ENCODE results near the gene MAGI2. TPM values are rescaled to one million over a fixed set of nuclear protein-coding genes. Genes with fewer than 3 reads are reported as not detected.

The MAGI2 gene
- total RNA-seq, 2 experiments from 2014 or later: 0.03 to 0.17 TPM

GRCh38 chr7:78768859-78769258, 684.6 kb downstream of the MAGI2 start:
- Histone ChIP-seq H3K79me2 (ENCODE audit: insufficient read depth, low read depth, low read length) (no peaks in the 10 kb centered on the region), H3K9me2 (ENCODE audit: insufficient read depth, low read length) (no peaks in the 10 kb centered on the region), H3K27ac (ENCODE audit: low read depth, low read length, poor library complexity, severe bottlenecking) (no peak overlapping the region), H2AFZ (ENCODE audit: low read length) (no peak overlapping the region), H3K36me3 (ENCODE audit: insufficient read depth, low read length) (no peaks in the 10 kb centered on the region), H3K9me3 (ENCODE audit: low read length) (no peaks in the 10 kb centered on the region), H3K4me3 (ENCODE audit: low read depth, low read length, poor library complexity, severe bottlenecking) (no peak overlapping the region), H4K20me1 (ENCODE audit: insufficient read depth, low read length) (no peaks in the 10 kb centered on the region), H3K4me2 (ENCODE audit: low read length) (no peak overlapping the region), H3K4me1 (ENCODE audit: insufficient read depth, low read length, poor library complexity, severe bottlenecking) (no peaks in the 10 kb centered on the region)
- ChIA-PET CTCF (ENCODE audit: unreplicated experiment) (no interaction called here), POLR2A (interaction anchor here (0.6 to 1.0 kb wide), 2 partner anchors 20 to 171 kb away, joined by 3 read pairs; no protein-coding TSS in a partner anchor)
- BruUV-seq (replicated peaks): no TSS peak
- TF ChIP-seq CTCF (conservative IDR thresholded peaks at IDR 0.05; ENCODE audit: low read length): no peak
- TF ChIP-seq EZH2phosphoT487 (IDR thresholded peaks at IDR 0.05; ENCODE audit: borderline replicate concordance, low read depth, low read length): no peak
- DNase-seq (ENCODE audit: low spot score): no peak
- intact Hi-C loops (cut with micrococcal nuclease; ENCODE audit: unreplicated experiment): no loop called here

- intact Hi-C loops (cut with micrococcal nuclease; ENCODE audit: unreplicated experiment): no loop called here
- H4K20me1 ChIP-seq (ENCODE audit: insufficient read depth, low read length): no peaks in the 10 kb centered on the region
- no peak overlapping the region for H3K27ac ChIP-seq (ENCODE audit: low read depth, low read length, poor library complexity, severe bottlenecking)
- DNase-seq (ENCODE audit: low spot score): no peak
- no peaks in the 10 kb centered on the region for H3K79me2 ChIP-seq (ENCODE audit: insufficient read depth, low read depth, low read length)
- no peaks in the 10 kb centered on the region for H3K9me2 ChIP-seq (ENCODE audit: insufficient read depth, low read length)
- no peak overlapping the region for H3K4me3 ChIP-seq (ENCODE audit: low read depth, low read length, poor library complexity, severe bottlenecking)
- no TSS peak for BruUV-seq (replicated peaks)
- CTCF ChIA-PET (ENCODE audit: unreplicated experiment): interaction anchor here (0.6 kb wide), 1 partner anchor 1331 kb away, joined by 4 read pairs; no protein-coding TSS in a partner anchor
- no peak for TF ChIP-seq EZH2phosphoT487 (IDR thresholded peaks at IDR 0.05; ENCODE audit: borderline replicate concordance, low read depth, low read length)
- no peak for TF ChIP-seq CTCF (conservative IDR thresholded peaks at IDR 0.05; ENCODE audit: low read length)
- POLR2A ChIA-PET: no interaction called here
- no peaks in the 10 kb centered on the region for H3K36me3 ChIP-seq (ENCODE audit: insufficient read depth, low read length)
- H2AFZ ChIP-seq (ENCODE audit: low read length): no peak overlapping the region
- no peaks in the 10 kb centered on the region for H3K9me3 ChIP-seq (ENCODE audit: low read length)
- H3K4me1 ChIP-seq (ENCODE audit: insufficient read depth, low read length, poor library complexity, severe bottlenecking): no peaks in the 10 kb centered on the region
- no peak overlapping the region for H3K4me2 ChIP-seq (ENCODE audit: low read length)
These were observed 687.3 kb downstream of the MAGI2 start for GRCh38 chr7:78765943-78766729.

- no peak for DNase-seq (ENCODE audit: low spot score)
- Histone ChIP-seq H3K4me3 (ENCODE audit: low read depth, low read length, poor library complexity, severe bottlenecking) (no peak overlapping the region), H3K4me1 (ENCODE audit: insufficient read depth, low read length, poor library complexity, severe bottlenecking) (no peaks in the 10 kb centered on the region), H4K20me1 (ENCODE audit: insufficient read depth, low read length) (no peaks in the 10 kb centered on the region), H2AFZ (ENCODE audit: low read length) (no peak overlapping the region), H3K9me2 (ENCODE audit: insufficient read depth, low read length) (no peaks in the 10 kb centered on the region), H3K4me2 (ENCODE audit: low read length) (no peak overlapping the region), H3K79me2 (ENCODE audit: insufficient read depth, low read depth, low read length) (no peaks in the 10 kb centered on the region), H3K36me3 (ENCODE audit: insufficient read depth, low read length) (no peaks in the 10 kb centered on the region), H3K27ac (ENCODE audit: low read depth, low read length, poor library complexity, severe bottlenecking) (no peak overlapping the region), H3K9me3 (ENCODE audit: low read length) (no peaks in the 10 kb centered on the region)
- ChIA-PET CTCF (ENCODE audit: unreplicated experiment) (no interaction called here), POLR2A (no interaction called here)
- BruUV-seq (replicated peaks): no TSS peak
- intact Hi-C loops (cut with micrococcal nuclease; ENCODE audit: unreplicated experiment): no loop called here
- TF ChIP-seq EZH2phosphoT487 (IDR thresholded peaks at IDR 0.05; ENCODE audit: borderline replicate concordance, low read depth, low read length): no peak
- no peak for TF ChIP-seq CTCF (conservative IDR thresholded peaks at IDR 0.05; ENCODE audit: low read length)
These were observed 688.9 kb downstream of the MAGI2 start for GRCh38 chr7:78764571-78764970.
